Large intestine (tissue), 3 donors: ENCODE results near the gene KIF5A. TPM values are rescaled to one million over a fixed set of nuclear protein-coding genes. Genes with fewer than 3 reads are reported as not detected.

Experiments used
- DNase-seq, 2 donors: peaks; one replicate each; pipeline versions ENCODE4 v3.0.0 to v3.0.0-alpha.2; 2013
- H3K27ac ChIP-seq: one replicate; pipeline ENCODE4 v1.5.1; 2013; ENCODE audit warnings: low read length
- H3K27me3 ChIP-seq: 2 replicates; pipeline ENCODE4 v1.6.1; 2013; ENCODE audit warnings: low read length; ENCODE audit not compliant: control insufficient read depth, insufficient read depth
- H3K36me3 ChIP-seq: 2 replicates; pipeline ENCODE4 v1.6.1; 2013; ENCODE audit warnings: low read length; ENCODE audit not compliant: control insufficient read depth, insufficient read depth
- H3K4me1 ChIP-seq: one replicate; pipeline ENCODE4 v1.6.1; 2013; ENCODE audit warnings: low read length; ENCODE audit not compliant: control insufficient read depth, insufficient read depth
- H3K4me3 ChIP-seq: one replicate; pipeline ENCODE4 v1.5.1; 2013; ENCODE audit warnings: low read length
- H3K9me3 ChIP-seq: one replicate; pipeline ENCODE4 v1.6.1; 2013; ENCODE audit warnings: mild to moderate bottlenecking, low read depth, low read length, moderate library complexity; ENCODE audit not compliant: control insufficient read depth
- WGBS: methylation state at CpG from one replicate; pipeline ENCODE4 v1.1.5; 2013; ENCODE audit warnings: low lambda C conversion rate; ENCODE audit not compliant: insufficient coverage; 5-methylcytosine and 5-hydroxymethylcytosine counted together
- polyA plus RNA-seq: library from polyadenylated mRNA; unstranded; fragments of 120-200 nt; gene quantifications from one replicate; pipeline ENCODE4 v1.2.1, GENCODE V29; 2013

The KIF5A gene
- polyA plus RNA-seq, 1 donor = 12.3 TPM

GRCh38 chr12:57622293-57623245 lies 72.7 kb downstream of the KIF5A start:
- DNase-seq = no peak
- WGBS = 80% methylated on average over 1 of the region's 9 CpGs
- Histone ChIP-seq H3K4me3 (no peak overlapping the region), H3K27ac (no peak overlapping the region), H3K9me3 (peaks cover 13% of the 10 kb centered on the region), H3K4me1 (peaks cover 18% of the 10 kb centered on the region), H3K27me3 (peaks cover 99% of the 10 kb centered on the region), H3K36me3 (no peaks in the 10 kb centered on the region)

DNA sequence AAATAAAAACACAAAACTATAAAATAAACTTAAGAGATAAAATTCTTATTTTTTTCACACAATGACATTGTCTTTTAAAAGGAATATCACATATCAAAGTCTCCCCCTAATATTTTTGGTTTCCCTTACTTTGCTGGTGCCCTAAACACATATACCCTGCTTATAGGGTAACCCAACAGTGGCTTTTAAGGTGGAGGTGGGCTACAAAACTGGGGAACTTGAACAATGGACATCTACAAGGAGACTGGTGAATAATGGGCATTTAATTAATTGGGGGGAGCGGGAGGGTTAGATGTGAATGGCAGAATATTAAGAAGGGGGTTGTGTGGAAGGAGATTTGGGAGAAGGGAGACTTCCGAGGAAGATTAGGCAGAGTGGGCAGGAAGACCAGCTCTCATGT lies 73.5 kb downstream of the KIF5A start:
- Histone ChIP-seq H3K27me3 (peaks cover 99% of the 10 kb centered on the region), H3K27ac (no peak overlapping the region), H3K9me3 (peaks cover 18% of the 10 kb centered on the region), H3K4me3 (no peak overlapping the region), H3K36me3 (no peaks in the 10 kb centered on the region), H3K4me1 (peaks cover 24% of the 10 kb centered on the region)
- 88% methylated on average over 1 of the region's 2 CpGs for WGBS
- no peak for DNase-seq

DNA sequence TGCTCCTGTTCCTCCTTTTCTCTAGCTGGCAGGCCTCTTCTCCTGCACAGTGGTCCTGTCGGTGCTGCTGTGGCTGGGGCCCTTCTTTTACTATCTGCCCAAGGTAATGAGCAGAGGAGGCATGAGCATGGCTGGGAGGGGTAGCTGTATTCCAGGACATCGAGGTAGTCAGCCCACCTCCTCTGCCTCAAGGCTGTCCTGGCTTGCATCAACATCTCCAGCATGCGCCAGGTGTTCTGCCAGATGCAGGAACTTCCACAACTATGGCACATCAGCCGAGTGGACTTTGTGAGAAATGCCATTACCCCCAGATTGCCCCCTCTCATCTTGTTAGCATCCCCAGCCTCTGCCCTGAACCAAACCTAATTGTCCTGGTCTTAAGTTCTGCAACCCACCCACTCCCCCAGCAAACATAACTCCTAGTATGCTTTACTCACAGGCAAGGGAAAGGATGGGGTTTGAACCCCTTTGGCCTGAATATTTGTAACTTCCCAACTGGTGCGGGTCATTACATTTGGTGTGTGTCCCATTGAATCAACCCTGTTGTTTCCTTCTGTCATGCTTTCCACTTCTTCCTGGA lies 74.1 kb downstream of the KIF5A start:
- WGBS = no CpG with 5 or more reads among the region's 5 CpGs

DNA sequence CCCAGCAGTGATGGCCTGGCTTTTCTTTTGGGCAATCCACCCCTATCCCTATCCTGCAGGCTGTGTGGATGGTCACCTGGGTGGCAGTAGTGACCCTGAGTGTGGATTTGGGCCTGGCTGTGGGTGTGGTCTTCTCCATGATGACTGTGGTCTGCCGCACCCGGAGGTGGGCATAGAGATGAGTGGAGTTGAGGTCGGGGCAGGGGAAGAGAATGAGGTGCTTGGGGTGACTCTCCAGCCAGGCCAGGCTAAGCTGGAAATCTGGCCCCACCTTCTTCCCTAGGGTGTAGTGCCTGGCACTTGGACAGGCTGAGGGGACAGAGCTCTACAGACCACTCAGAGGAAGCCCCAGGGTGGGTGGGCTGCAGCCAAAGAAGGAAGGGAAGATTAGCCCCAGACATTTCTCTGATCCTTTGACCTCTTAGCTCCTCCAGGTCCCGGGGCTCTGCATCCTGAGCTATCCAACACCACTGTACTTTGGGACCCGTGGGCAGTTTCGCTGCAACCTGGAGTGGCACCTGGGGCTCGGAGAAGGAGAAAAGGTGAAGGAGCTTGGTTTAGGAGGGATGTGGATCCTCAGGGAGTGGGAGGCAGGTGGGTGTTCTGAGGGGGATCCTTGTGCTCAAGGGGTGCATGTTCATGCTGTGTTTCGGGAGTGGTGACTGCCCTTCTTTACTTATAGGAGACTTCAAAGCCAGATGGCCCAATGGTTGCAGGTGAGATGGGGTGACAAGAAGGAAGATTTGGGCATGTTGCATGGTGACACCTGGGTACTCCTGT lies 74.8 kb downstream of the KIF5A start:
- no CpG with 5 or more reads among the region's 8 CpGs for WGBS
- DNase-seq = no peak
- H3K27me3 ChIP-seq = peaks cover 97% of the 10 kb centered on the region
- H3K9me3 ChIP-seq = peaks cover 18% of the 10 kb centered on the region
- H3K4me1 ChIP-seq = peaks cover 21% of the 10 kb centered on the region
- H3K4me3 ChIP-seq = no peak overlapping the region
- H3K27ac ChIP-seq = no peak overlapping the region
- H3K36me3 ChIP-seq = no peaks in the 10 kb centered on the region

More for the DNA sequence above, 74.1 kb downstream of the KIF5A start:
- Histone ChIP-seq H3K27ac (no peak overlapping the region), H3K36me3 (no peaks in the 10 kb centered on the region), H3K27me3 (peaks cover 99% of the 10 kb centered on the region), H3K4me3 (no peak overlapping the region), H3K9me3 (peaks cover 18% of the 10 kb centered on the region), H3K4me1 (peaks cover 24% of the 10 kb centered on the region)
- no peak for DNase-seq

GRCh38 chr12:57625261-57626032 lies 75.6 kb downstream of the KIF5A start:
- DNase-seq = no peak
- H3K36me3 ChIP-seq = no peaks in the 10 kb centered on the region
- peaks cover 18% of the 10 kb centered on the region for H3K9me3 ChIP-seq
- no peak overlapping the region for H3K4me3 ChIP-seq
- no CpG with 5 or more reads among the region's 12 CpGs for WGBS
- peaks cover 19% of the 10 kb centered on the region for H3K4me1 ChIP-seq
- peaks cover 97% of the 10 kb centered on the region for H3K27me3 ChIP-seq
- no peak overlapping the region for H3K27ac ChIP-seq

DNA sequence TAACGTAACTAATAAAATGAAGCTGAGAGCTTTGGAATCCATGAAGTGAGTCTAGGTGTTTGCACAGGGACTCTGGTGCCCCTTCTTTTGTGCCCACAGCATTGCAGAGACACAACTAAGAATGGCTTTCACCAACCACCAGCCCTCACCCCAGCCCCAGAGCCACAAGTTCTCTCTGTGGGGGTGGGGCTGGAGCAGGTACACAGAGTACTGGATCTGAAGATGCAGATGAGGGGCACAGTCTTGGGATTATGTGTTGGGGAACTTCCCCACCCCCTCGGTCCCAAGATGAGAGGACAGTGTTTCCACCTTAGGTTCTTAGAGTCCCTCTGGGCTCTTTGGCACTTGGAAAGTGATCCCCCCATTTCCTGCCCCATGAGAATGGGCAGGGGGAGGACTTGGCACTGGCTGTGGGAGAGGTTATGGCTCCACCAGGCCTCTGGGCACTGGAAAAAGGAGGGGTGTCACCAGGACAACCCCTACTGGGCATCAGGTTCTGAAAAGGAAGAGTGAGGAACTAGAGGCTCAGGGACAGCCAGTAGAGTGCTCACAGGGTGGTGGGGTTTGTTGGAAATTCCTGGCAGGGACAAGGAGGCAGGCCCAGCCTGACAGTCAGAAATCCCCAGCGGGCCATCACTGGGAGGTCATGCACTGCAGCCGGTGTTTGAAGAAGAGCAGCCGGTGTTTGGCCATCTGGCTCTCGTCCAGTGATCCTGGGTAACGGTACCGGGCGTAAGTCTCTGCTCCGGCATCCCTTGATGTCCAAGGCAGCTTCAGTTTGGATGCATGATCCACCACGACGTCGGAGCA lies 76.5 kb downstream of the KIF5A start:
- no CpG with 5 or more reads among the region's 13 CpGs for whole genome bisulfite sequencing
- H3K27me3 ChIP-seq = peaks cover 97% of the 10 kb centered on the region
- H3K4me3 ChIP-seq = no peak overlapping the region
- peaks cover 13% of the 10 kb centered on the region for H3K4me1 ChIP-seq
- no peak for DNase-seq
- no peak overlapping the region for H3K27ac ChIP-seq
- peaks cover 12% of the 10 kb centered on the region for H3K9me3 ChIP-seq
- H3K36me3 ChIP-seq = no peaks in the 10 kb centered on the region

DNA sequence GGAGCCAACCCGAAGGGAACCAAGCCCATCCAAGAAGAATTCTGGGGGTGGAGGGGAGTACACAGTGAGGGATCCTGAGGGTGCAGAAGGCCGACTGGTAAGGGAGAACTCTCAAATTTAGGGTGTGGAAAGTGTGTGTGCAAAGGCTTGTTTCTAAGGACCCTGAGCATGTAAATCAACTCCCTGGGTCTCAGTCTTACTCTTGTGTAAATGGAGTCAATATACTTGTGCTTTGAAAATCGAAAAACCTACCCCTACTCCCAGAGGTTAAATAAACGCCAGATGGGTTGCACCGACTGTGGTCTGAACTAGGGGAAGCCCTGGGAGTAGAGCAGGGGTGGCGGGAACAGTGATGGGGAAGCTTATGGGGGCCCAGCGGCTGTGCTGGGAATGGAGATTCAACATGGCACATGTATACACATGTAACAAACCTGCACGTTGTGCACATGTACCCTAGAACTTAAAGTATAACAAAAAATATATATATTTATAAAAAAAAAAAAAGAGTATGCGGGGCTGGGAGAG lies 77.1 kb downstream of the KIF5A start:
- H3K27ac ChIP-seq = no peak overlapping the region
- peaks cover 11% of the 10 kb centered on the region for H3K9me3 ChIP-seq
- WGBS = no CpG with 5 or more reads among the region's 9 CpGs
- H3K36me3 ChIP-seq = no peaks in the 10 kb centered on the region
- peaks cover 9% of the 10 kb centered on the region for H3K4me1 ChIP-seq
- H3K27me3 ChIP-seq = peaks cover 97% of the 10 kb centered on the region
- DNase-seq = no peak
- no peak overlapping the region for H3K4me3 ChIP-seq

GRCh38 chr12:57627501-57628279 lies 77.8 kb downstream of the KIF5A start:
- peaks cover 97% of the 10 kb centered on the region for H3K27me3 ChIP-seq
- H3K4me3 ChIP-seq = no peak overlapping the region
- no CpG with 5 or more reads among the region's 67 CpGs for WGBS
- no peaks in the 10 kb centered on the region for H3K36me3 ChIP-seq
- no peak overlapping the region for H3K27ac ChIP-seq
- peak in 1 of 2 donors; percentile 37 for DNase-seq
- peaks cover 16% of the 10 kb centered on the region for H3K9me3 ChIP-seq
- peaks cover 14% of the 10 kb centered on the region for H3K4me1 ChIP-seq
